GM13977 (cell line): ENCODE data around the gene KPNA6.
"Not testable (repeated sequence)": the region's sequence is repeated elsewhere in the genome, so short reads cannot be mapped to it uniquely, and the experiment has no call there.

Experiments
- DNase-seq: peaks from one replicate; pipeline ENCODE4 v3.0.0; 2012; ENCODE audit warnings: low spot score
- CTCF ChIP-seq: IDR thresholded peaks from 2 replicates; pipeline ENCODE4 v1.5.1; 2012; ENCODE audit warnings: mild to moderate bottlenecking, control low read depth; ENCODE audit not compliant: insufficient read depth; ENCODE audit errors: extremely low read depth, missing control alignments
- in situ Hi-C: fragments of 300-500 bp; cut with MboI; formaldehyde crosslinking; loops from one replicate; pipeline ENCODE4 v1.12.0; 2022; ENCODE audit warnings: low sequenced_read_pairs, low pct_unique_long_range_greater_than_20kb, mixed read lengths, inconsistent platforms; ENCODE audit not compliant: unreplicated experiment

KPNA6 gene

GRCh38 chr1:32107742-32108661 lies at the start of gene KPNA6:
Gene KPNA6 (plus strand): TSS chr1:32108056. CDS start chr1:32108131, 75 bp downstream.
- DNase-seq: peak; percentile 82
- in situ Hi-C loops: no loop called here
- TF ChIP-seq CTCF: no peak

DNA sequence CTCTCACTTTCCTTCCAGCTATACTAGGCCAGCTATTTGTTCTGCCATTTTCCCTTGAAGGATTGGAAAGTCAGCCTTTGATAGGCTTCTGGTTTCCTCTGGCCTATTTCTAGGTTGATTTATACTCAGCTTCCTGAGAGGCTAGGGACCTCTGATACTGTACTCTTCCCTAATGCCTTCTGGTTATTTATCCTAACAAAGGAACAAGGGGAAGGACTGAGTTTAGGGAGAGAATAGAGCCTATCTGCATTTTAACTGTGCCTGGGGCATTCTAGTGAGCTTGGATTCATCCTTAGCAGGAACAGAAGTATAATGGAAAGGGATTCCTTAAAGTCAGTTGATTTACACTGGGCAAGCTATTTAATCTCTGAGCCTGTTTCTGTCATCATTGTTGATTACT lies 46.9 kb upstream of the KPNA6 start:
- in situ Hi-C loops: loop anchor here (25.0 kb wide), 1 partner anchor 399 kb away; no protein-coding TSS in a partner anchor
- no peak for DNase-seq
- no peak for TF ChIP-seq CTCF

GRCh38 chr1:32062867-32063230 lies 45.0 kb upstream of the KPNA6 start:
- TF ChIP-seq CTCF: no peak
- in situ Hi-C loops: loop anchor here (25.0 kb wide), 1 partner anchor 401 kb away; no protein-coding TSS in a partner anchor
- no peak for DNase-seq

DNA sequence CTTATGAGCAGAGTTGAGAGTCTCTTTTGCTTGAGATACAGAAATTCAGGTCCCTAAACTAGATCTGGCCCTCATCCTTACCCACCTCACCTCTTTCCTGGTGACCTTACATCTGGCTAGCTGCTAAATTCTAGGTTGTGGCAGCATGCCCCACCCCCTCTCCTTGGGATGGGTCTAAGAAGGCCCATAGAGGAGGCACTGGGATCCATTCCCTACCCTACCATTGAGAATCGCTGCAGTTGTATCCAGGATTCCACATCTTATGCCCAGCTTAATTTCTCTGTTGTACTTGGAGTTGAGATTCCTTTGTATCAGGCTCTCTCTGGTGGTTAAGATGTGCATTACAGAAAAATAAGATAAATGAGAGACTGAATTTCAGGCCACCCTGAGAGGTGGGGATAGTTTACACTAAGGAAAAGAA lies 44.6 kb upstream of the KPNA6 start:
- DNase-seq: peak; percentile 42
- TF ChIP-seq CTCF: peak; percentile 61
- in situ Hi-C loops: loop anchor here (25.0 kb wide), 1 partner anchor 401 kb away; no protein-coding TSS in a partner anchor

- in situ Hi-C loops: loop anchor here (25.0 kb wide), 1 partner anchor 404 kb away; no protein-coding TSS in a partner anchor
- not testable (repeated sequence) for DNase-seq
Observed at GRCh38 chr1:32065613-32066488, 42.0 kb upstream of the KPNA6 start.

- in situ Hi-C loops: loop anchor here (25.0 kb wide), 1 partner anchor 404 kb away; no protein-coding TSS in a partner anchor
- no peak for DNase-seq
- no peak for TF ChIP-seq CTCF
Observed at GRCh38 chr1:32066489-32066873, 41.4 kb upstream of the KPNA6 start.
